Measurements from ENCODE around the gene SPPL2B. TPM values are rescaled to one million over a fixed set of nuclear protein-coding genes. Genes with fewer than 3 reads are reported as not detected.
"Not testable (repeated sequence)": the region's sequence is repeated elsewhere in the genome, so short reads cannot be mapped to it uniquely, and the experiment has no call there.

The SPPL2B gene
- 10 to 100 TPM; 63.2 to 83.8 (median 79.7) TPM for total RNA-seq
- 40.7 TPM for total RNA-seq (2013)

- Histone ChIP-seq H3K4me1 (ENCODE audit: control insufficient read depth, insufficient read depth, low read length) (peaks cover 73% of the 10 kb centered on the region), H3K27me3 (ENCODE audit: control insufficient read depth, insufficient read depth, low read length) (no peaks in the 10 kb centered on the region), H3K27ac (ENCODE audit: low read length) (peak within 1 kb of the TSS; percentile 78), H3K36me3 (ENCODE audit: control insufficient read depth, insufficient read depth, low read length) (peaks cover 8% of the 10 kb centered on the region), H3K4me3 (ENCODE audit: low read length) (peak within 1 kb of the TSS; percentile 93), H3K9me3 (ENCODE audit: control insufficient read depth, insufficient read depth, low read length) (no peaks in the 10 kb centered on the region)
- no peak for TF ChIP-seq CTCF (IDR thresholded peaks at IDR 0.05)
- no peaks in the 10 kb centered on the region for H3K36me3 Mint-ChIP-seq
- no peaks in the 10 kb centered on the region for H3K27me3 Mint-ChIP-seq (ENCODE audit: low read depth in 2 of 2)
- under 1% methylated on average over 89 of the region's 89 CpGs for WGBS (ENCODE audit: insufficient coverage)
- peaks cover 25 to 57% of the 10 kb centered on the region in 2 donors for H3K4me1 Mint-ChIP-seq
- peak within 1 kb of the TSS; percentile 91 to 98 for H3K27ac Mint-ChIP-seq
- peak; percentile 95 to 98 for DNase-seq
- peak within 1 kb of the TSS; percentile 99 for H3K4me3 Mint-ChIP-seq
- intact Hi-C loops (cut with micrococcal nuclease) = loop anchor here (1.0 to 10.0 kb wide), 2 partner anchors 54 to 92 kb away; partner anchors contain the start of genes PLEKHJ1 and SF3A2
- H3K9me3 Mint-ChIP-seq = no peaks in the 10 kb centered on the region
- ATAC-seq = peak; percentile 87 to 90 (median 89)
These were observed at the start of gene SPPL2B, which contains the start of gene LSM7 for GRCh38 chr19:2328401-2329148. Gene SPPL2B, plus strand, starts transcription at chr19:2328684. Its CDS starts 26 bp downstream, at chr19:2328710. Gene LSM7, minus strand, starts transcription at chr19:2328586. Its CDS starts 20 bp downstream, at chr19:2328566.

GRCh38 chr19:2280633-2281264 is 47.7 kb upstream of the SPPL2B start:
- Histone ChIP-seq H3K27me3 (ENCODE audit: control insufficient read depth, insufficient read depth, low read length) (no peaks in the 10 kb centered on the region), H3K4me1 (ENCODE audit: control insufficient read depth, insufficient read depth, low read length) (peaks cover 30% of the 10 kb centered on the region), H3K9me3 (ENCODE audit: control insufficient read depth, insufficient read depth, low read length) (no peaks in the 10 kb centered on the region), H3K27ac (ENCODE audit: low read length) (peak overlapping the region; percentile 19), H3K36me3 (ENCODE audit: control insufficient read depth, insufficient read depth, low read length) (no peaks in the 10 kb centered on the region), H3K4me3 (ENCODE audit: low read length) (no peak overlapping the region)
- DNase-seq = no peak
- H3K4me3 Mint-ChIP-seq = no peak overlapping the region
- peaks cover 19 to 38% of the 10 kb centered on the region in 2 donors for H3K4me1 Mint-ChIP-seq
- intact Hi-C loops (cut with micrococcal nuclease) = no loop called here
- no peak for TF ChIP-seq CTCF (IDR thresholded peaks at IDR 0.05)
- H3K9me3 Mint-ChIP-seq = no peaks in the 10 kb centered on the region
- H3K27ac Mint-ChIP-seq = peak overlapping the region; percentile 51 to 69
- 78% methylated on average over 25 of the region's 26 CpGs for WGBS (ENCODE audit: insufficient coverage)
- ATAC-seq = no peak
- H3K27me3 Mint-ChIP-seq (ENCODE audit: low read depth in 2 of 2) = no peaks in the 10 kb centered on the region
- H3K36me3 Mint-ChIP-seq = no peaks in the 10 kb centered on the region

GRCh38 chr19:2281265-2282061 is 47.0 kb upstream of the SPPL2B start:
- H3K36me3 ChIP-seq (ENCODE audit: control insufficient read depth, insufficient read depth, low read length); H3K27me3 ChIP-seq (ENCODE audit: control insufficient read depth, insufficient read depth, low read length); H3K27me3 Mint-ChIP-seq (ENCODE audit: low read depth in 2 of 2); H3K36me3 Mint-ChIP-seq; DNase-seq; intact Hi-C loops (cut with micrococcal nuclease); H3K9me3 ChIP-seq (ENCODE audit: control insufficient read depth, insufficient read depth, low read length); H3K9me3 Mint-ChIP-seq: not testable (repeated sequence)
- Mint-ChIP-seq H3K4me1 (peaks cover 19 to 38% of the 10 kb centered on the region in 2 donors), H3K27ac (peak overlapping the region; percentile 81 to 92), H3K4me3 (peak overlapping the region; percentile 91)
- Histone ChIP-seq H3K4me1 (ENCODE audit: control insufficient read depth, insufficient read depth, low read length) (peaks cover 30% of the 10 kb centered on the region), H3K4me3 (ENCODE audit: low read length) (peak overlapping the region; percentile 50), H3K27ac (ENCODE audit: low read length) (peak overlapping the region; percentile 58)
- WGBS (ENCODE audit: insufficient coverage) = 3% methylated on average over 12 of the region's 16 CpGs
- ATAC-seq = peak; percentile 21 to 38 (median 30)

Data from natural killer cell (primary cell).